ENCODE measurements around the gene BAIAP3.

BAIAP3 gene

GRCh38 chr16:1300664-1301476 is 32.6 kb upstream of the BAIAP3 start:
- DNase-seq = no peak

DNA sequence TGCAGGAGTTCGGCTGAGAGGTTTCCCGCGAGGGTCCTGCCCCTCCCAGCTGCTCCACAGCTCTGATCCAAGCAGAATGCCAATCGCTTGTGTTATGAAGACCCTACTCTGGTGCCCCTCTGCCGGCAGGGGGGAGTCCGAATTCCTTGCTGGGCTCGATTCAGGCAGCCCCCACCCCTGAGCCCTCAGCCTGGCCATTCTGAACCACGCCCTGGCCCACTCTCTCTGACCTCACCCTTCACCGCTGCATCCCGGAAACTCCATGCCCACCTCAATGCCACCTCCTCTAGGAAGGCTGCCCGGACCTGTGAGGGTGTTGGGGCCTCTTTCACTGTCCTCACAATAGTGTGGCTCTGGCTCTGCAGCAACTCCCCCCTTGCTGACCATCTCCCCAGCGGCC is 31.9 kb upstream of the BAIAP3 start:
- no peak for DNase-seq

- no peak for DNase-seq
These were observed 27.6 kb upstream of the BAIAP3 start for GRCh38 chr16:1305823-1306222.

DNA sequence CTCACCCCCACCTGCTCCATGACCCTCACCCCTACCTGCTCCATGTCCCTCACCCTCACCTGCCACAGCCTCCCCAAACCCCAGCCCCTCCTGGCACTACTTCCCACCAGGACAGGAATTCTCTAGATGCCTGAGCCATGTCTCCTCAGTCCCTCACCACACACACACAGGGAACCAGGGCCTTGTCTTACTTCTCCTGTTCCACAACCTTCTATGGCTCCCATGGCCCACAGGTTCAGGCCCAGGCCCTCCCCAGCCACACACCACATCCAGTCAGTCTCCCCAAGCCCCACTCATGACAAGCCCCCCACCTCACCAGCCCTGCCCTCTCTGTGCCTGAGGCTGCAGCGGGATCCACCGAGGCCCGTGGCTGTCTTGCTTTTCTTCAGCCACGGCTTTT is 27.1 kb upstream of the BAIAP3 start:
- no peak for DNase-seq

GRCh38 chr16:1308036-1308976 is 25.1 kb upstream of the BAIAP3 start:
- no peak for DNase-seq

- DNase-seq = peak; percentile 78
These were observed 24.2 kb upstream of the BAIAP3 start, which contains the start of gene UBE2I for GRCh38 chr16:1308977-1309885. Gene UBE2I (plus strand): TSS chr16:1309636. CDS start chr16:1314031, 4,395 bp downstream.

DNA sequence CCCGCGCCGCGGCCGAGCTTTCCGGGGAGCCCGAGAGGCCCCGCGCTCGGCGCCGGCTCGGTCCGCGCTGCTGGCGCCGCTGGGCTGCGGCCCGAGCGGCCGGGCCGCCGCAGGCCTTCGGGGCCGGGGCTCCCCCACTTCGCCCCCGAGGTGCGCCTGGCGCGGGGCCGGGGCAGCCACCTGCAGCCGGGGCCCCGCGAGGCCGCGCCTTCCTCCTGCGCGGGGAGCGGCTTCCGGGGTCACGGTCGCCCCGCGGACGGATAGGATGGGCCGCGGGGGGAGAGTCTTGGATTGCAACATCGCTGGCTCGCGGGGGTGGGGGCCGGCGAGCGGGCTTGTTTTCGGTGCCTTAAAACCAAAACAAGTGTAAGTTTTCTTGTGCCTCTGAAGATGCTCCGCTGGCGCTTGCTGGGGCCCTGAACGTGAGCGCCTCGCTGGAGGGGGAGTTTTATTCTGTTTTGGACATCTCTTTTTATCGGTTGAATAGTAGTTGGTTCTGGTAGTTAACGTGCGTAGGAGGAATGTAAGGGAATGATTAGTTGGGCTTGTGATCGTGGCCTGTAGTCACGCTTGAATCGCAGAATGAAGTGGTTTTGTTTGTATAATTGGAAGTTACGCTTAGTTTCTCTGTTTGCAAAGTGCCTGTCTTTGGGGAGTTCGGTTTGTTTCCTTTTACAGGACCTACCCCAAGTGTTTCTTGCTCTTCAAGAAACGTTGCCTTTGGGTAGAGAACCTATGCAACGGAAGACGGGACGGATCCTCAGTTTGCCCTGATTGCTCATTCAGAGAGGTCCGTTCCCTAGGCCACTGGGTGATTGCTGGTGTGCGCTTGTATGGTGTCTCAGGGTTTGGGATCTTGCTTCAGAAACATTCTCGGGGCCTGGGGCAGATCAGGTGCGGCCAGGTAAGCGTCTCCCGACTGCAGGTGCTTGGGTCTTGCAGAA is 23.3 kb upstream of the BAIAP3 start:
- no peak for DNase-seq

GRCh38 chr16:1310832-1311200 is 22.6 kb upstream of the BAIAP3 start:
- DNase-seq = no peak

GRCh38 chr16:1311212-1311737 is 22.2 kb upstream of the BAIAP3 start:
- DNase-seq = no peak

DNA sequence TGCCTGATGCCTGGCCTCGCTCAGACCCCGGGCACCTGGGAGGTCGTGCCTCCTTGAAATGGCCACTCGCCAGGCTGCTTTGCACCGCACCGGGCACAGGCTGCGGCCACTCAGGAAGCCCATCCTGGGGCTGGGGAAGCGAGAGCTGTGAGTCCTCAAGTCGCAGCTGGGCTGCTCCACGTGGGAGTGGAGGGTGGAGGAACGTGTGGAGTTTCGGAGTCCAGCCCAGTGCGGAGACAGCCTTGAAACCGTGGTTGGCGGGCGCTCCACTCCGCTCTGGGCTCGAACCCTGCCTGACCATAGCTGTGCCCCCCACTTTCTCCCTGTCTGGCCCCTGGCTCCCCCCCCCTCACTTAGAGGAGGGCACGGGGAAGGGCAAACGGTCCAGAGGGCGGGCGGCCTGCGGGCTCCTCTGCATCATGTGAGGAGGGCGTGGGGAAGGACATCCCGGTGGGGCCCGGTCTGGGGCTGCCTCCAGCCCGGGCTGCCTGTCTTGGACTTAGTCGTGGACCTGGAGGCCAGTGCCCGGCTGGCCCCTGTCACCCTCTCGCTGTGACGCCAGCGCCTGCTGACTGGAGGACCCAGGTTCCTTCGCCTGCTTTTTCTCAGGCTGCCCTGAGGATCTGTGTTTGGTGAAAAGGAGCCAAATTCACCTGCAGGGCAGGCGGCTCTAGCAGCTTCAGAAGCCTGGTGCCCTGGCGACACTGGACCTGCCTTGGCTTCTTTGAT is 21.5 kb upstream of the BAIAP3 start:
- no peak for DNase-seq

GRCh38 chr16:1312467-1312816 is 21.0 kb upstream of the BAIAP3 start:
- DNase-seq = no peak

GRCh38 chr16:1312903-1313302 is 20.5 kb upstream of the BAIAP3 start:
- DNase-seq = no peak

DNA sequence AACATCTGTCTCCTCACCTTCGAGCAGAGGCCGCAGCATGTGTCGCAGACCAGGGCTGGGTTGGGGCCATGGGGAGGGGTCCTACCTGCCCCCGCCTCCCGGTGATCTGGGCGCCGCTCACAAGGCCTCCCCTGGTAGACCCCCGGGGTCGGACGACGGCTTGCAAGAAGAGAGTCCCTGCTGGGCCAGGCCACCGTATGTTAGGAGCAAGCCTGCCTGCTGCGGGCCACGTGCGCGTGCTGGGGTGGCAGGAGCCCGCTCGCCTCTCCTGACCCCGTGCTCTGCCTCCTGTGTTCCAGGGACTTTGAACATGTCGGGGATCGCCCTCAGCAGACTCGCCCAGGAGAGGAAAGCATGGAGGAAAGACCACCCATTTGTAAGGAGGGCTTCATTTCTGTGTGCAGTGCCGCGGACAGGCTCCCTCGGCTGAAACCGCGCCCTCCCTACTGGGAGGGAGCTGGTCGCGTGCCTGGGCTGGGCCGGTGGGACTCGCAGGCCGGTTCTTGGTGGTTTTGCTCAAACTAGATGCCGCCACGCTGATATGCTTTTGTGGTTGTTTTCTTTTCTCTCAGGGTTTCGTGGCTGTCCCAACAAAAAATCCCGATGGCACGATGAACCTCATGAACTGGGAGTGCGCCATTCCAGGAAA is 19.6 kb upstream of the BAIAP3 start:
- DNase-seq = no peak

- no peak for DNase-seq
These were observed 18.9 kb upstream of the BAIAP3 start for GRCh38 chr16:1314399-1315068.

DNA sequence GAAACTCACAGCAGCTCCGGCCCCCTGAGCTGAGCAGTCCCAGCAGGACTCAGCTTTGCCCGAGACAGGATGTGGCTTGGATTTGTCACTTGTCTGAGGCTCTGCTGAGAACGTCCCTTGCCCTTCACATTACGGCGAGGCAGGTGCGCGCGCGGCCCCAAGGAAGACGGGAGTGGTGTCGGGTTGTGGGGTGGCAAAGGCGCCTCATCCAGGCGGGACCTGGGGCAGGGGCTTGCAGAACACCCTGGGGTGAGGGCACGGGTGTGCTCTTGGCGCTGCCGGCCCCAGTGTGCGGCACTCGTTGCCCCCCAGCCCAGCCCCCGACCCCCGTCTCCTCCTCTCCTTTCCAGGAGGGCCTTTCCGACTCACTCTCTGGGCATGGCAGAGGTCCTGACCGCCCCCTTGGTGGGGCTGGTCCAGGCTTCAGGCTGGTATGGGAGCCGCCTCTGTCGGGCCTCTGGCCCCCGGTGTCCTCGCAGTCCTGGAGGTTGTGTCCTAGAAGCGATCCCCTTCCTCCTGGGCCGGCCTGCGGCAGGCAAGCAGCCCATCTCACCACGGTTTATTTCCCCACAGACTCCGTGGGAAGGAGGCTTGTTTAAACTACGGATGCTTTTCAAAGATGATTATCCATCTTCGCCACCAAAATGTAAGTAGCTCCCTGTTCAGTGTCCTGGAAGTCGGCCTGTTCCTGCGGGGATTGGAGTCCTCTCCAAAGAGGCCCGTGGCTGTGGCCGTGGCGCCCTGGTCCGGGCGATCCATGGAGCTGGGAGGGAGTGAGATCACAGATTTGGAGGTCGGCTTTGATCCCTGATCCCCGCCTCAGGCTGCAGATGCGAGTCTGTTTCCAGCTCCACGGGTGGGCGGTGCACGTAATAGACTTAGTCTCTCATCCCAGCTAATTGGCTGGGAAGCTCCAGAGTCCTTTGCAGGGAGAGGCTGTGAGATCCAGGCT is 18.1 kb upstream of the BAIAP3 start:
- no peak for DNase-seq

GRCh38 chr16:1316033-1316405 is 17.4 kb upstream of the BAIAP3 start:
- no peak for DNase-seq

DNA sequence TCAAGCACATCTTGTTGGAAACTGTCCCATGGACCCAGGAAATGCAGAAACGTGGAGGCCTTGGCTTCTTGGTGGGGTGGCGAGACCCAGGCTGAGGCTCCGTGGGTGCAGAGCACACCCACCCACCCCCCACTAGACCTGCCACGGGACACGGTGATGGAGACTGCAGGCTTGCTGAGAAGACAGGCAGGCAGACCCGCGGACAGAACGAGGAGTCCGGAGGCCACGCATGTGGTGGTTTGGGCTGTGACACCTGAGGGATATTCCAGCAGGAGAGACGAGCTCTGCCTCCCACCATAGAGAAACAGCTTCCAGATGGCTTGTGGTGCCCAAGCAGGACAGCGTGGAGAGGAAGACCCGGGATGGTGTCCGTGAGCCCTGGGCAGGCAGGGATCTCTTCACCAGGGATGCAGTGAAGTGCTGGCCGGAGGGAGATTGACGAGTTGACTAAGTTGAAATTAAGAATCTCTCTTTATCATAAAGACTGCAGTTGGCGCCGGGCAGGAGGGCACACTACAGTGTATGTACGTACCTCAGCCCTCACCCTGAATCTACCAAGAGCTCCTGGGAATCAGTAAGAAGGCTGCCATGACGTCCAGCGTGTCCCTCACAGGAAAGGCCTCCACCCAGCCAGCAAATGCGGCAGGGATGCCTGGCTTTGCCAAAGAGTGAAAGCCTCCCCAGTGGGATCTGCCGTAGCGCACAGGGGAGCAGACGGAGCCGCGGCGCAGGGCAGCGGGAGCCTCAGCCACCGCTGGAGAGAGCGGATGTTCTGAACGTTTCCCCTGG is 15.8 kb upstream of the BAIAP3 start:
- no peak for DNase-seq

DNA sequence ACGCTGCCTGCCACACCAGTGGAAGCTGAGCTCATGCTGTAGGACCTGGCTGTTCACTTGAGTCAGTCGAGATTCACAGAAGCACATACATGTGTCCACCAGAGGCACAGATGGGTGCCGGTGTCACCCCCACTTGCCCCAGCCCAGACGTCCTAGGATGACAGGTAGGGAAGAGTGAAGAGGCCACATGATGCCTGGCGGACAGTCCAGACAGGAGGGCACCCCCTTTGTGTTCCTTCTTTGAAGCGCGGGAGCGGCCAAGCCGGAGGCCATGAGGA is 15.2 kb upstream of the BAIAP3 start:
- DNase-seq = no peak
